Esophagus muscularis mucosa (tissue), 4 donors: ENCODE measurements around the gene IFNGR1. TPM values are rescaled to one million over a fixed set of nuclear protein-coding genes. Genes with fewer than 3 reads are reported as not detected.

Experiments used
- DNase-seq: peaks from one replicate; pipeline ENCODE4 v3.0.0-alpha.2; 2017; ENCODE audit errors: extremely low spot score
- H3K27ac ChIP-seq, 4 donors: fragments of 200-600 bp; sonication (generic); replicated peaks in 1 of 4; 1 replicate in 3 of 4; 2 replicates in 1 of 4; pipeline ENCODE4 v1.5.1; 2016 to 2019; ENCODE audit warnings: mild to moderate bottlenecking in 1 of 4
- H3K27me3 ChIP-seq, 4 donors: fragments of 200-600 bp; sonication (generic); one replicate each; pipeline versions ENCODE4 v1.5.1 to v1.6.0; 2016 to 2019
- H3K36me3 ChIP-seq, 4 donors: fragments of 200-600 bp; sonication (generic); one replicate each; pipeline ENCODE4 v1.5.1; 2016 to 2019
- H3K4me1 ChIP-seq, 4 donors: fragments of 200-600 bp; sonication (generic); one replicate each; pipeline ENCODE4 v1.5.1; 2016 to 2019
- H3K4me3 ChIP-seq, 4 donors: fragments of 200-600 bp; sonication (generic); 1 replicate in 2 of 4; 2 replicates in 2 of 4; pipeline ENCODE4 v1.5.1; 2016 to 2019; ENCODE audit warnings: mild to moderate bottlenecking in 4 of 4, moderate library complexity in 1 of 4
- H3K9me3 ChIP-seq, 4 donors: fragments of 200-600 bp; sonication (generic); 1 replicate in 3 of 4; 2 replicates in 1 of 4; pipeline ENCODE4 v1.5.1; 2016 to 2019
- CTCF ChIP-seq, 3 experiments: fragments of 200-600 bp in 2 of 3; fragments of 450-650 bp in 1 of 3; sonication (generic) in 2 of 3; IDR thresholded peaks; one replicate each; pipeline ENCODE4 v1.5.1; 2017 to 2019; ENCODE audit warnings: antibody characterized with exemption in 3 of 3, mild to moderate bottlenecking in 2 of 3, moderate library complexity in 1 of 3
- EP300 ChIP-seq: sonication (generic); formaldehyde crosslinking; IDR thresholded peaks from one replicate; pipeline ENCODE4 v1.6.1; 2017; ENCODE audit warnings: antibody characterized with exemption
- POLR2A ChIP-seq: fragments of 450-650 bp; IDR thresholded peaks from one replicate; pipeline ENCODE4 v1.6.1; 2017; ENCODE audit warnings: antibody characterized with exemption, moderate library complexity, mild to moderate bottlenecking, low read depth
- POLR2AphosphoS5 ChIP-seq, 2 donors: sonication (generic); formaldehyde crosslinking; IDR thresholded peaks; one replicate each; pipeline ENCODE4 v1.6.1; 2017; ENCODE audit warnings: antibody characterized with exemption in 2 of 2
- WGBS: methylation state at CpG from one replicate; pipeline ENCODE4 v1.1.5; 2018; 5-methylcytosine and 5-hydroxymethylcytosine counted together
- intact Hi-C: fragments of 100-400 bp; cut with DNase I; formaldehyde crosslinking; loops from one replicate; pipeline ENCODE4 v1.15.1; 2023
- total RNA-seq, 4 donors: library from RNA; depleted of rRNA; stranded (reverse); fragments of >200 nt; gene quantifications; one replicate each; pipeline versions ENCODE4 v1.1.0 to v1.2.1, GENCODE V29; 2016

Gene IFNGR1
- total RNA-seq, 4 donors from 2014 or later = 52.8 to 95.9 (median 62.9) TPM

GRCh38 chr6:137157601-137158000, 61.6 kb downstream of the IFNGR1 start:
- WGBS = 49% methylated on average over 4 of the region's 4 CpGs
- TF ChIP-seq CTCF (IDR thresholded peaks at IDR 0.05) (no peak), EP300 (no peak), POLR2AphosphoS5 (IDR thresholded peaks at IDR 0.05) (no peak), POLR2A (no peak)
- DNase-seq = no peak

GRCh38 chr6:137156650-137157049, 62.5 kb downstream of the IFNGR1 start:
- TF ChIP-seq EP300 (no peak), POLR2AphosphoS5 (IDR thresholded peaks at IDR 0.05) (no peak), CTCF (IDR thresholded peaks at IDR 0.05) (no peak), POLR2A (no peak)
- H3K4me3 ChIP-seq = no peak overlapping the region
- H3K27me3 ChIP-seq = no peaks in the 10 kb centered on the region
- H3K4me1 ChIP-seq = peaks cover 0 to 7% (median 0%) of the 10 kb centered on the region in 4 donors
- 77% methylated on average over 1 of the region's 1 CpG for WGBS
- H3K36me3 ChIP-seq = no peaks in the 10 kb centered on the region
- no peak for DNase-seq
- H3K27ac ChIP-seq = no peak overlapping the region
- no peaks in the 10 kb centered on the region for H3K9me3 ChIP-seq
- intact Hi-C loops = no loop called here

More at GRCh38 chr6:137157601-137158000, 61.6 kb downstream of the IFNGR1 start:
- Histone ChIP-seq H3K27ac (no peak overlapping the region), H3K27me3 (no peaks in the 10 kb centered on the region), H3K36me3 (no peaks in the 10 kb centered on the region), H3K4me1 (peaks cover 0 to 7% (median 0%) of the 10 kb centered on the region in 4 donors), H3K4me3 (no peak overlapping the region), H3K9me3 (no peaks in the 10 kb centered on the region)
- intact Hi-C loops = no loop called here

DNA sequence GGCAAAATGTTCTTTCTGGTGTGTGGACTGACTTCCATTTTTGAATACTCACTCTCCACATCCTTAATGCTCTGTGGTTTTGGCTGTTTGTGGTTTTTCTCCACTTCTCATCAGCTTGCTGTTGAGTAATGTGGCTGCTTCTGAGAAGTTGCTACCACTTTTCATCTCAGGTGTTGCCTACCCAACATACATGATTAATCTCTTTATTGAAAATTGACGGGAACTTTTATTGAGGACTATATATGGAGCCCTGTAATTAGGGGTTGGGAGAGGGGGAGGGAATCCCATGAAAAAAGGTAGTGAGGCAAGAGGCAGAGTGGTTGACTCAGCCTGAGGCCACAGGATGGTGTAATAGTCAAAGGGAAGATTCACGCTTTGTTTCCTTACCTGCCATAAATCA, 63.4 kb downstream of the IFNGR1 start:
- no peak for TF ChIP-seq EP300
- no peak for TF ChIP-seq POLR2A
- TF ChIP-seq CTCF (IDR thresholded peaks at IDR 0.05) = no peak
- TF ChIP-seq POLR2AphosphoS5 (IDR thresholded peaks at IDR 0.05) = no peak
- DNase-seq = no peak
- peaks cover 0 to 7% (median 0%) of the 10 kb centered on the region in 4 donors for H3K4me1 ChIP-seq
- H3K27me3 ChIP-seq = no peaks in the 10 kb centered on the region
- intact Hi-C loops = no loop called here
- H3K36me3 ChIP-seq = no peaks in the 10 kb centered on the region
- H3K9me3 ChIP-seq = no peaks in the 10 kb centered on the region
- no peak overlapping the region for H3K4me3 ChIP-seq
- H3K27ac ChIP-seq = no peak overlapping the region
- 78% methylated on average over 2 of the region's 2 CpGs for WGBS

DNA sequence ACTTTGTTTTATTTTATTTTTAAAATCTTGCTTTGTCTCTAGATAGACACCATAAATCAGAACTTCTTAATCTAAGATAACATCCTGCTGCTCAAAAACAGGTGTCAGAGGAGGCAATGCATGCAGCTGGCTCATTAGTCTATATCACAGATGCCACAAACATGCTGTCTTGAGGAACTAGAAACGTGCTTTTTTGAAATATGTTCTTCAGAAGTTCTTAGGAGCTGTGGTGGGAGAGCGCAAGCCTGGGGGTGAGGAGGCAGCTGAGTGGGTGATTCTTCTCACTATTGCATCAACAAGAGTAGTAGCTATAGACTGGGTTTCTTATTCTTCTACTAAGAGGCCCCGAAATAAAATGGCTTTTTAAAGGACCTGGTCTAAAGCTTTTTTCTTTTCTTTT, 69.1 kb downstream of the IFNGR1 start:
- no peak overlapping the region for H3K4me3 ChIP-seq
- H3K36me3 ChIP-seq = no peaks in the 10 kb centered on the region
- no peak overlapping the region for H3K27ac ChIP-seq
- no peaks in the 10 kb centered on the region for H3K4me1 ChIP-seq
- no peak for TF ChIP-seq EP300
- TF ChIP-seq POLR2AphosphoS5 (IDR thresholded peaks at IDR 0.05) = no peak
- no peak for TF ChIP-seq CTCF (IDR thresholded peaks at IDR 0.05)
- no peak for TF ChIP-seq POLR2A
- DNase-seq = no peak
- 74% methylated on average over 3 of the region's 3 CpGs for WGBS
- H3K27me3 ChIP-seq = no peaks in the 10 kb centered on the region
- intact Hi-C loops = no loop called here
- no peaks in the 10 kb centered on the region for H3K9me3 ChIP-seq

DNA sequence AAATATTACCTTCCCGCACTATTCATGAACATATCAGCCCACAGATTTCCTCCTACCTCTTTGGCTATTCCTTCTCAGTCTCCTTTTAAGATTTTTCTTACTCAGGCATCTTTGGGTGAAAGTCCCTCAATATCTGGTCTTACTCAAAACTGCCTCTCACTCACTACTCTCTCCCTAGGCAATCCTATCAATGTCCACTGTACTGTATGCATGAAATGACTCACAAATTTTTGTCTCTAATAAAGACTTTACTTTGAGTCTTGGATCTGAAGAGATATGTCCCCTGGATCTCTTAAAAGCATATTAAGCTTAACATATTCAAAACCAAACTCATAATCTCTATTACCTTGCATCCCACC, 70.2 kb downstream of the IFNGR1 start:
- TF ChIP-seq POLR2AphosphoS5 (IDR thresholded peaks at IDR 0.05) (no peak), EP300 (no peak), POLR2A (no peak), CTCF (IDR thresholded peaks at IDR 0.05) (no peak)
- no peaks in the 10 kb centered on the region for H3K4me1 ChIP-seq
- H3K9me3 ChIP-seq = no peaks in the 10 kb centered on the region
- DNase-seq = no peak
- H3K27me3 ChIP-seq = no peaks in the 10 kb centered on the region
- no peak overlapping the region for H3K27ac ChIP-seq
- intact Hi-C loops = no loop called here
- no peaks in the 10 kb centered on the region for H3K36me3 ChIP-seq
- 53% methylated on average over 1 of the region's 1 CpG for whole genome bisulfite sequencing
- no peak overlapping the region for H3K4me3 ChIP-seq
